HCT116 (cell line): ENCODE measurements around the gene S100PBP. TPM values are rescaled to one million over a fixed set of nuclear protein-coding genes. Genes with fewer than 3 reads are reported as not detected.

Experiments used
- ATAC-seq: fragments of 200-7000 bp; cut with Tn5 transposase; 2 replicates; pipeline ENCODE4 v1.9.1; 2020; ENCODE audit warnings: mild to moderate bottlenecking, moderate library complexity
- BruUV-seq: library from RNA; stranded (reverse); fragments of 400-500 nt; replicated peaks from 2 replicates; lab custom pipeline; 2021; lab: Mats Ljungman, UMichigan
- CTCF ChIA-PET: fragments of 300-600 bp; sonication (Branson Sonifier 250); formaldehyde crosslinking; loops from one replicate; lab custom pipeline; 2021; ENCODE audit warnings: antibody characterized with exemption; lab: Charles Lee
- POLR2A ChIA-PET: fragments of 300-600, 350-600 bp; sonication (Branson Sonifier 250); formaldehyde crosslinking; loops from one replicate; lab custom pipeline; 2021; ENCODE audit warnings: antibody characterized with exemption; lab: Charles Lee
- RAD21 ChIA-PET, 2 experiments: fragments of 300-600 bp; sonication (Branson Sonifier 250); formaldehyde crosslinking; loops; one replicate each; lab custom pipeline; 2023; ENCODE audit warnings: low total read pairs in 2 of 2; ENCODE audit not compliant: uncharacterized antibody in 2 of 2, unreplicated experiment in 2 of 2, low non-redundant PET in 1 of 2; lab: Charles Lee
- DNase-seq: peaks from one replicate; pipeline ENCODE4 v3.0.0-alpha.2; 2010; ENCODE audit warnings: low read depth, low spot score
- H2AFZ ChIP-seq: fragments of 200-600 bp; shearing (Covaris generic), sonication (generic); 2 replicates; pipeline ENCODE4 v1.6.1; 2017; ENCODE audit warnings: low read depth, mixed run types, mixed read lengths, antibody characterized with exemption, low read length; ENCODE audit not compliant: poor library complexity, severe bottlenecking
- H3K27ac ChIP-seq: 2 replicates; pipeline ENCODE4 v1.5.1; 2012; ENCODE audit warnings: low read depth, low read length
- H3K27me3 ChIP-seq: fragments of 200-600 bp; sonication (generic); 2 replicates; pipeline ENCODE4 v1.6.1; 2016; ENCODE audit warnings: mixed run types, low read length, mixed read lengths; ENCODE audit not compliant: insufficient read depth
- H3K36me3 ChIP-seq, 2 experiments: fragments of 200-500 bp in 1 of 2; fragments of 200-600 bp in 1 of 2; sonication (Bioruptor generic) in 1 of 2; sonication (generic) in 1 of 2; 2 replicates each; pipeline versions ENCODE4 v1.5.1 to v1.6.1; 2014 to 2016; ENCODE audit warnings: low read length in 2 of 2, inconsistent platforms in 1 of 2, mixed read lengths in 1 of 2, mixed run types in 1 of 2; ENCODE audit not compliant: insufficient read depth in 2 of 2, control insufficient read depth in 1 of 2
- H3K4me1 ChIP-seq, 2 experiments: fragments of 200-600 bp in 1 of 2; sonication (generic) in 1 of 2; 2 replicates each; pipeline versions ENCODE4 v1.5.1 to v1.6.1; 2012 to 2017; ENCODE audit warnings: low read length in 2 of 2, inconsistent platforms in 1 of 2, mild to moderate bottlenecking in 1 of 2, mixed read lengths in 1 of 2, mixed run types in 1 of 2, moderate library complexity in 1 of 2; ENCODE audit not compliant: insufficient read depth in 2 of 2, control insufficient read depth in 1 of 2
- H3K4me2 ChIP-seq: fragments of 200-600 bp; sonication (generic); 2 replicates; pipeline ENCODE4 v1.6.1; 2017; ENCODE audit warnings: mixed run types, low read length, mixed read lengths
- H3K4me3 ChIP-seq, 2 experiments: fragments of 200-600 bp in 1 of 2; sonication (generic) in 1 of 2; replicated peaks in 1 of 2; 2 replicates each; pipeline ENCODE4 v1.5.1; 2011 to 2016; ENCODE audit warnings: low read length in 2 of 2, control low read depth in 1 of 2, low read depth in 1 of 2, mild to moderate bottlenecking in 1 of 2, mixed read lengths in 1 of 2, mixed run types in 1 of 2
- H3K79me2 ChIP-seq: fragments of 200-600 bp; sonication (generic); 2 replicates; pipeline ENCODE4 v1.6.1; 2017; ENCODE audit warnings: mild to moderate bottlenecking, mixed run types, low read length, moderate library complexity, mixed read lengths; ENCODE audit not compliant: insufficient read depth
- H3K9ac ChIP-seq: fragments of 200-600 bp; sonication (generic); 2 replicates; pipeline ENCODE4 v1.6.1; 2016; ENCODE audit warnings: low read length, mixed read lengths
- H3K9me2 ChIP-seq: fragments of 200-600 bp; sonication (generic), shearing (Covaris generic); 2 replicates; pipeline ENCODE4 v1.6.1; 2017; ENCODE audit warnings: mixed run types, mild to moderate bottlenecking, moderate library complexity; ENCODE audit not compliant: insufficient read depth
- H3K9me3 ChIP-seq, 2 experiments: fragments of 200-500 bp in 1 of 2; fragments of 200-600 bp in 1 of 2; sonication (Bioruptor generic) in 1 of 2; sonication (generic) in 1 of 2; 2 replicates each; pipeline ENCODE4 v1.6.1; 2014 to 2017; ENCODE audit warnings: low read length in 2 of 2, mixed read lengths in 2 of 2, inconsistent platforms in 1 of 2, low read depth in 1 of 2, mild to moderate bottlenecking in 1 of 2, mixed run types in 1 of 2, moderate library complexity in 1 of 2; ENCODE audit not compliant: control insufficient read depth in 1 of 2, insufficient read depth in 1 of 2
- H4K20me1 ChIP-seq: fragments of 200-600 bp; sonication (generic), shearing (Covaris generic); 2 replicates; pipeline ENCODE4 v1.6.1; 2017; ENCODE audit warnings: mixed run types, mild to moderate bottlenecking, moderate library complexity; ENCODE audit not compliant: insufficient read depth
- CBX3 ChIP-seq: IDR thresholded peaks from 2 replicates; pipeline ENCODE4 v1.6.1; 2012; ENCODE audit warnings: low read depth
- CEBPB ChIP-seq: IDR thresholded peaks from 2 replicates; pipeline ENCODE4 v1.6.1; 2012; ENCODE audit warnings: low read depth
- ELF1 ChIP-seq: IDR thresholded peaks from 2 replicates; pipeline ENCODE4 v1.6.1; 2012; ENCODE audit warnings: low read depth, borderline replicate concordance
- EZH2 ChIP-seq: fragments of 200-600 bp; sonication (generic); IDR thresholded peaks from 2 replicates; pipeline ENCODE4 v1.6.1; 2017; ENCODE audit warnings: antibody characterized with exemption, mixed run types
- EZH2phosphoT487 ChIP-seq: fragments of 200-600 bp; IDR thresholded peaks from 2 replicates; pipeline ENCODE4 v1.6.1; 2018; ENCODE audit warnings: antibody characterized with exemption, borderline replicate concordance
- FOSL1 ChIP-seq: IDR thresholded peaks from 2 replicates; pipeline ENCODE4 v1.6.1; 2012; ENCODE audit warnings: low read depth
- POLR2A ChIP-seq: IDR thresholded peaks from 2 replicates; pipeline ENCODE4 v1.7.0; 2011; ENCODE audit warnings: borderline replicate concordance; ENCODE audit not compliant: insufficient read depth, insufficient read length; ENCODE audit errors: extremely low read depth
- POLR2AphosphoS5 ChIP-seq: IDR thresholded peaks from 2 replicates; pipeline ENCODE4 v1.6.1; 2011; ENCODE audit warnings: mild to moderate bottlenecking, low read depth, low read length, moderate library complexity
- RAD21 ChIP-seq: IDR thresholded peaks from 2 replicates; pipeline ENCODE4 v1.6.1; 2012; ENCODE audit warnings: low read depth, mild to moderate bottlenecking
- SIN3A ChIP-seq: IDR thresholded peaks from 2 replicates; pipeline ENCODE4 v1.6.1; 2012; ENCODE audit warnings: low read depth
- SP1 ChIP-seq: IDR thresholded peaks from 2 replicates; pipeline ENCODE4 v1.6.1; 2012; ENCODE audit warnings: low read depth
- SRF ChIP-seq: IDR thresholded peaks from 2 replicates; pipeline ENCODE4 v1.6.1; 2012; ENCODE audit warnings: low read depth
- TCF7L2 ChIP-seq: IDR thresholded peaks from 2 replicates; pipeline ENCODE4 v1.7.0; 2011; ENCODE audit warnings: borderline replicate concordance, inconsistent platforms; ENCODE audit not compliant: insufficient read depth, insufficient read length; ENCODE audit errors: extremely low read depth
- YY1 ChIP-seq: IDR thresholded peaks from 2 replicates; pipeline ENCODE4 v1.6.1; 2011; ENCODE audit warnings: low read length, low read depth, moderate library complexity, mild to moderate bottlenecking; ENCODE audit not compliant: insufficient replicate concordance; ENCODE audit errors: extremely low read depth
- ZFX ChIP-seq: fragments of 450-650 bp; IDR thresholded peaks from 2 replicates; pipeline ENCODE4 v1.6.1; 2017
- ZNF274 ChIP-seq: fragments of 200-500 bp; sonication (Bioruptor generic); IDR thresholded peaks from 2 replicates; pipeline ENCODE4 v1.6.1; 2014; ENCODE audit warnings: mild to moderate bottlenecking, low read depth, low read length, inconsistent platforms
- intact Hi-C: fragments of 100-400 bp; cut with micrococcal nuclease; formaldehyde crosslinking; loops from 2 replicates; pipeline ENCODE4 v1.10.0; 2022
- total RNA-seq: library from RNA; stranded (reverse); gene quantifications from one replicate; pipeline ENCODE4 v1.2.1, GENCODE V29; 2021; ENCODE audit not compliant: unreplicated experiment
- TF ChIP-seq, protein P1 (sequence below): IDR thresholded peaks from 2 replicates; pipeline ENCODE4 v1.6.1; 2012
- TF ChIP-seq, protein P2 (sequence below): IDR thresholded peaks from 2 replicates; pipeline ENCODE4 v1.6.1; 2012
- TF ChIP-seq, protein P3 (sequence below): IDR thresholded peaks from 2 replicates; pipeline ENCODE4 v1.6.1; 2011; ENCODE audit warnings: mild to moderate bottlenecking, low read length, moderate library complexity; ENCODE audit not compliant: insufficient replicate concordance; ENCODE audit errors: extremely low read depth
- TF ChIP-seq, protein P4 (sequence below): IDR thresholded peaks from 2 replicates; pipeline ENCODE4 v1.6.1; 2012; ENCODE audit warnings: low read depth

The S100PBP gene
- total RNA-seq, 1 experiment from 2014 or later, result 38.2 TPM

DNA sequence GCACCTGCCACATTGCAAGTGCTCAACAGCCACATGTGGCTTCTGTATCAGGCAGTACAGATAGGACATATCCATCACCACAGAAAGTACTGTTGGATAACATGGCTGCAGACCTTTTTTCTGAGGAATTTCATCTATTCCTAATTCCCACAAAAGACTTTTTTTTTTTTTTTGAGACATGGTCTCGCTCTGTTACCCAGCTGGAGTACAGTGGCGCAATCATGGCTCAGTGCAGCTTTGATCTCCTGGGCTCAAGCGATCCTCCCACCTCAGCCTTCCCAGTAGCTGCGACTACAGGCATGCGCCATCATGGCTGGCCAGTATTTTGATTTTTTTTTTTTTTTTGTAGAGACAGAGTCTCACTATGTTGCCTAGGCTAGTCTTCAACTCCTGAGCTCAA is 33.6 kb upstream of the S100PBP start:
- ATAC-seq (no peak), DNase-seq (no peak)
- Histone ChIP-seq H3K9ac (no peak overlapping the region), H4K20me1 (no peaks in the 10 kb centered on the region; the same call in 1 of the 2 replicates), H3K4me2 (no peak overlapping the region), H3K4me3 (no peak overlapping the region), H3K9me3 (no peaks in the 10 kb centered on the region), H3K79me2 (peaks cover 12% of the 10 kb centered on the region; the same call in 1 of the 2 replicates), H3K9me2 (no peaks in the 10 kb centered on the region), H3K36me3 (peaks cover 51 to 61% of the 10 kb centered on the region in 2 experiments), H3K27ac (no peak overlapping the region), H2AFZ (no peak overlapping the region), H3K27me3 (no peaks in the 10 kb centered on the region), H3K4me1 (peaks cover 0 to 3% of the 10 kb centered on the region in 2 experiments; a peak in 2 of 4 replicates)
- intact Hi-C loops, result no loop called here
- ChIA-PET CTCF (no interaction called here), RAD21 (interaction anchor here in 1 of 2 experiments (0.6 kb wide), 1 partner anchor 263 kb away, joined by 3 read pairs; no protein-coding TSS in a partner anchor), POLR2A (no interaction called here)
- BruUV-seq, result no TSS peak
- no peak for TF ChIP-seq EZH2phosphoT487
- TF ChIP-seq, protein P1, sequence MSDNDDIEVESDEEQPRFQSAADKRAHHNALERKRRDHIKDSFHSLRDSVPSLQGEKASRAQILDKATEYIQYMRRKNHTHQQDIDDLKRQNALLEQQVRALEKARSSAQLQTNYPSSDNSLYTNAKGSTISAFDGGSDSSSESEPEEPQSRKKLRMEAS, result no peak
- TF ChIP-seq, protein P2, sequence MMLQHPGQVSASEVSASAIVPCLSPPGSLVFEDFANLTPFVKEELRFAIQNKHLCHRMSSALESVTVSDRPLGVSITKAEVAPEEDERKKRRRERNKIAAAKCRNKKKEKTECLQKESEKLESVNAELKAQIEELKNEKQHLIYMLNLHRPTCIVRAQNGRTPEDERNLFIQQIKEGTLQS, result no peak
- no peak for TF ChIP-seq ELF1
- TF ChIP-seq, protein P3, sequence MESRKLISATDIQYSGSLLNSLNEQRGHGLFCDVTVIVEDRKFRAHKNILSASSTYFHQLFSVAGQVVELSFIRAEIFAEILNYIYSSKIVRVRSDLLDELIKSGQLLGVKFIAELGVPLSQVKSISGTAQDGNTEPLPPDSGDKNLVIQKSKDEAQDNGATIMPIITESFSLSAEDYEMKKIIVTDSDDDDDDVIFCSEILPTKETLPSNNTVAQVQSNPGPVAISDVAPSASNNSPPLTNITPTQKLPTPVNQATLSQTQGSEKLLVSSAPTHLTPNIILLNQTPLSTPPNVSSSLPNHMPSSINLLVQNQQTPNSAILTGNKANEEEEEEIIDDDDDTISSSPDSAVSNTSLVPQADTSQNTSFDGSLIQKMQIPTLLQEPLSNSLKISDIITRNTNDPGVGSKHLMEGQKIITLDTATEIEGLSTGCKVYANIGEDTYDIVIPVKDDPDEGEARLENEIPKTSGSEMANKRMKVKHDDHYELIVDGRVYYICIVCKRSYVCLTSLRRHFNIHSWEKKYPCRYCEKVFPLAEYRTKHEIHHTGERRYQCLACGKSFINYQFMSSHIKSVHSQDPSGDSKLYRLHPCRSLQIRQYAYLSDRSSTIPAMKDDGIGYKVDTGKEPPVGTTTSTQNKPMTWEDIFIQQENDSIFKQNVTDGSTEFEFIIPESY, result no peak
- TF ChIP-seq POLR2AphosphoS5, result no peak
- no peak for TF ChIP-seq SP1
- no peak for TF ChIP-seq CBX3
- no peak for TF ChIP-seq SRF
- no peak for TF ChIP-seq CEBPB
- no peak for TF ChIP-seq TCF7L2
- TF ChIP-seq SIN3A, result no peak
- no peak for TF ChIP-seq ZFX
- TF ChIP-seq, protein P4, sequence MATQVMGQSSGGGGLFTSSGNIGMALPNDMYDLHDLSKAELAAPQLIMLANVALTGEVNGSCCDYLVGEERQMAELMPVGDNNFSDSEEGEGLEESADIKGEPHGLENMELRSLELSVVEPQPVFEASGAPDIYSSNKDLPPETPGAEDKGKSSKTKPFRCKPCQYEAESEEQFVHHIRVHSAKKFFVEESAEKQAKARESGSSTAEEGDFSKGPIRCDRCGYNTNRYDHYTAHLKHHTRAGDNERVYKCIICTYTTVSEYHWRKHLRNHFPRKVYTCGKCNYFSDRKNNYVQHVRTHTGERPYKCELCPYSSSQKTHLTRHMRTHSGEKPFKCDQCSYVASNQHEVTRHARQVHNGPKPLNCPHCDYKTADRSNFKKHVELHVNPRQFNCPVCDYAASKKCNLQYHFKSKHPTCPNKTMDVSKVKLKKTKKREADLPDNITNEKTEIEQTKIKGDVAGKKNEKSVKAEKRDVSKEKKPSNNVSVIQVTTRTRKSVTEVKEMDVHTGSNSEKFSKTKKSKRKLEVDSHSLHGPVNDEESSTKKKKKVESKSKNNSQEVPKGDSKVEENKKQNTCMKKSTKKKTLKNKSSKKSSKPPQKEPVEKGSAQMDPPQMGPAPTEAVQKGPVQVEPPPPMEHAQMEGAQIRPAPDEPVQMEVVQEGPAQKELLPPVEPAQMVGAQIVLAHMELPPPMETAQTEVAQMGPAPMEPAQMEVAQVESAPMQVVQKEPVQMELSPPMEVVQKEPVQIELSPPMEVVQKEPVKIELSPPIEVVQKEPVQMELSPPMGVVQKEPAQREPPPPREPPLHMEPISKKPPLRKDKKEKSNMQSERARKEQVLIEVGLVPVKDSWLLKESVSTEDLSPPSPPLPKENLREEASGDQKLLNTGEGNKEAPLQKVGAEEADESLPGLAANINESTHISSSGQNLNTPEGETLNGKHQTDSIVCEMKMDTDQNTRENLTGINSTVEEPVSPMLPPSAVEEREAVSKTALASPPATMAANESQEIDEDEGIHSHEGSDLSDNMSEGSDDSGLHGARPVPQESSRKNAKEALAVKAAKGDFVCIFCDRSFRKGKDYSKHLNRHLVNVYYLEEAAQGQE, result no peak
- no peak for TF ChIP-seq RAD21
- no peak for TF ChIP-seq POLR2A
- TF ChIP-seq YY1, result no peak
- no peak for TF ChIP-seq FOSL1
- no peak for TF ChIP-seq ZNF274
- no peak for TF ChIP-seq EZH2
- TF ChIP-seq, all 23 proteins: peak for 0
